Testis (tissue), 5 donors: ENCODE data around the gene SLCO1B3. TPM values are rescaled to one million over a fixed set of nuclear protein-coding genes. Genes with fewer than 3 reads are reported as not detected.
"Not testable (repeated sequence)": the region's sequence is repeated elsewhere in the genome, so short reads cannot be mapped to it uniquely, and the experiment has no call there.

Experiments
- DNase-seq: peaks from one replicate; pipeline ENCODE4 v3.0.0-alpha.2; 2019
- H3K27ac ChIP-seq, 2 donors: fragments of 200-600 bp; sonication (generic); one replicate each; pipeline ENCODE4 v1.5.1; 2019
- H3K27me3 ChIP-seq: fragments of 200-600 bp; sonication (generic); one replicate; pipeline ENCODE4 v1.5.1; 2019
- H3K36me3 ChIP-seq: fragments of 200-600 bp; sonication (generic); one replicate; pipeline ENCODE4 v1.5.1; 2017; ENCODE audit warnings: low read depth; ENCODE audit errors: missing control alignments
- H3K4me1 ChIP-seq: fragments of 200-600 bp; sonication (generic); one replicate; pipeline ENCODE4 v1.5.1; 2019
- H3K4me3 ChIP-seq, 2 donors: fragments of 200-600 bp; sonication (generic); one replicate each; pipeline ENCODE4 v1.5.1; 2017 to 2019
- H3K9me3 ChIP-seq: fragments of 200-600 bp; sonication (generic); one replicate; pipeline ENCODE4 v1.5.1; 2017
- POLR2A ChIP-seq: fragments of 450-650 bp; IDR thresholded peaks from one replicate; pipeline ENCODE4 v1.6.1; 2017; ENCODE audit warnings: antibody characterized with exemption, mild to moderate bottlenecking, moderate library complexity
- WGBS, 2 donors: methylation state at CpG; one replicate each; pipeline ENCODE4 v1.1.5; 2018; 5-methylcytosine and 5-hydroxymethylcytosine counted together
- intact Hi-C: fragments of 100-400 bp; cut with DNase I; formaldehyde crosslinking; loops from one replicate; pipeline ENCODE4 v1.15.1; 2023; ENCODE audit warnings: low total_unique reads
- long read RNA-seq, 2 donors: transcript quantifications; one replicate each; lab custom pipeline, GENCODE V29; 2026
- polyA plus RNA-seq: library from polyadenylated mRNA; stranded (reverse); fragments of 350-450 nt; fragmentation: Illumina TruSeq; extraction: RNeasy Lipid Tissue Mini Kit (QIAGEN cat#74804); gene quantifications from one replicate; pipeline ENCODE4 v1.2.3, GENCODE V29; 2014; ENCODE audit warnings: low read depth, low replicate concordance; ENCODE audit not compliant: insufficient read depth
- total RNA-seq, 2 donors: library from RNA; depleted of rRNA; stranded (reverse); fragments of >200 nt; gene quantifications; one replicate each; pipeline ENCODE4 v1.2.3, GENCODE V29; 2016
- TF ChIP-seq, protein P1 (sequence below), 3 experiments: fragments of 450-650 bp in 2 of 3; fragments of 200-600 bp in 1 of 3; sonication (generic) in 1 of 3; IDR thresholded peaks; one replicate each; pipeline ENCODE4 v1.5.1; 2016 to 2019; ENCODE audit warnings: antibody characterized with exemption in 3 of 3, mild to moderate bottlenecking in 2 of 3, moderate library complexity in 1 of 3

SLCO1B3 gene, protein sequence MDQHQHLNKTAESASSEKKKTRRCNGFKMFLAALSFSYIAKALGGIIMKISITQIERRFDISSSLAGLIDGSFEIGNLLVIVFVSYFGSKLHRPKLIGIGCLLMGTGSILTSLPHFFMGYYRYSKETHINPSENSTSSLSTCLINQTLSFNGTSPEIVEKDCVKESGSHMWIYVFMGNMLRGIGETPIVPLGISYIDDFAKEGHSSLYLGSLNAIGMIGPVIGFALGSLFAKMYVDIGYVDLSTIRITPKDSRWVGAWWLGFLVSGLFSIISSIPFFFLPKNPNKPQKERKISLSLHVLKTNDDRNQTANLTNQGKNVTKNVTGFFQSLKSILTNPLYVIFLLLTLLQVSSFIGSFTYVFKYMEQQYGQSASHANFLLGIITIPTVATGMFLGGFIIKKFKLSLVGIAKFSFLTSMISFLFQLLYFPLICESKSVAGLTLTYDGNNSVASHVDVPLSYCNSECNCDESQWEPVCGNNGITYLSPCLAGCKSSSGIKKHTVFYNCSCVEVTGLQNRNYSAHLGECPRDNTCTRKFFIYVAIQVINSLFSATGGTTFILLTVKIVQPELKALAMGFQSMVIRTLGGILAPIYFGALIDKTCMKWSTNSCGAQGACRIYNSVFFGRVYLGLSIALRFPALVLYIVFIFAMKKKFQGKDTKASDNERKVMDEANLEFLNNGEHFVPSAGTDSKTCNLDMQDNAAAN
- total RNA-seq (1 to 10 TPM; 1.7 to 3.9 TPM), polyA plus RNA-seq (1.3 TPM)
- long read RNA-seq, donor 1: 0 reads
- long read RNA-seq, donor 2: 0 reads

DNA sequence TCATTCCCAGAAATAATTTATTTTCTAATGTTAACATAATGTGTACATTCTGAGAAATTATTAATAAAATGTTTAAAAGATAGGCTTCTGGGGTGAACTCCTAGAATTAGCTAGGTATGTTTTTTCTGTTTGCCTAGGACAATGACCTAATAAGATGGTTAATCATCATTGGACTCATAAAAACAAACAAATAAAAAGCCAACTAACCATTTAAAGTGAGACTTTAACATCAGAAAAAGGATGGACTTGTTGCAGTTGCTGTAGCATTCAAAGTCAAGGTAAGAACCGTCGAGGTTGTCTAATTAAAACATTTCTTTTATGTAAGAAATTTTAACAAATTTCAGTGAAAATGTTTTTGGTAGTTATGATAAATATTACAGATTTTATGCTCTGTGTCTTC lies at the start of gene SLCO1B3:
Gene SLCO1B3, plus strand, starts transcription at position 219 of the 400 bp plus-strand sequence. CDS start 5,034 bp downstream, outside the sequence.
- 81 to 88% methylated on average over 2 of the region's 2 CpGs for WGBS, 2 donors
- intact Hi-C loops: no loop called here
- Histone ChIP-seq H3K36me3 (no peaks in the 10 kb centered on the region), H3K9me3 (no peaks in the 10 kb centered on the region), H3K27ac (no peak within 1 kb of the TSS), H3K4me3 (no peak within 1 kb of the TSS), H3K27me3 (no peaks in the 10 kb centered on the region), H3K4me1 (no peaks in the 10 kb centered on the region)
- DNase-seq: no peak
- no peak for TF ChIP-seq POLR2A
- TF ChIP-seq, protein P1, sequence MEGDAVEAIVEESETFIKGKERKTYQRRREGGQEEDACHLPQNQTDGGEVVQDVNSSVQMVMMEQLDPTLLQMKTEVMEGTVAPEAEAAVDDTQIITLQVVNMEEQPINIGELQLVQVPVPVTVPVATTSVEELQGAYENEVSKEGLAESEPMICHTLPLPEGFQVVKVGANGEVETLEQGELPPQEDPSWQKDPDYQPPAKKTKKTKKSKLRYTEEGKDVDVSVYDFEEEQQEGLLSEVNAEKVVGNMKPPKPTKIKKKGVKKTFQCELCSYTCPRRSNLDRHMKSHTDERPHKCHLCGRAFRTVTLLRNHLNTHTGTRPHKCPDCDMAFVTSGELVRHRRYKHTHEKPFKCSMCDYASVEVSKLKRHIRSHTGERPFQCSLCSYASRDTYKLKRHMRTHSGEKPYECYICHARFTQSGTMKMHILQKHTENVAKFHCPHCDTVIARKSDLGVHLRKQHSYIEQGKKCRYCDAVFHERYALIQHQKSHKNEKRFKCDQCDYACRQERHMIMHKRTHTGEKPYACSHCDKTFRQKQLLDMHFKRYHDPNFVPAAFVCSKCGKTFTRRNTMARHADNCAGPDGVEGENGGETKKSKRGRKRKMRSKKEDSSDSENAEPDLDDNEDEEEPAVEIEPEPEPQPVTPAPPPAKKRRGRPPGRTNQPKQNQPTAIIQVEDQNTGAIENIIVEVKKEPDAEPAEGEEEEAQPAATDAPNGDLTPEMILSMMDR (IDR thresholded peaks at IDR 0.05): no peak

DNA sequence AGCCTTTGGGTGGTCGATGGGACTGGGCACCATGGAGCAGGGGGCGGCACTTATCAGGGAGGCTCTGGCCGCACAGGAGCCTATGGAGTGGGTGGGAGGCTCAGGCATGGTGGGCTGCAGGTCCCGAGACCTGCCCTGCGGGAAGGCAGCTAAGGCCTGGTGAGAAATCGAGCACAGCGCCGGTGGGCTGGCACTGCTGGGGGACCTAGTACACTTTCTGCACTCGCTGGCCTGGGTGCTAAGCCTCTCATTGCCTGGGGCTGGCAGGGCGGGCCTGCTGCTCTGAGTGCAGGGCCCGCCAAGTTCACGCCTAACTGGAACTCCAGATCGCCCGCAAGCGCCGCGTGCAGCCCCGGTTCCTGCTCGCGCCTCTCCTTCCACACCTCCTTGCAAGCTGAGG lies 33.1 kb upstream of the SLCO1B3 start:
- no peak overlapping the region for H3K4me3 ChIP-seq
- intact Hi-C loops: no loop called here
- no peaks in the 10 kb centered on the region for H3K4me1 ChIP-seq
- no peak for DNase-seq
- no peak for TF ChIP-seq POLR2A
- TF ChIP-seq, protein P1 (IDR thresholded peaks at IDR 0.05): no peak
- H3K27ac ChIP-seq: no peak overlapping the region
- 73 to 80% methylated on average over 1 to 18 of the region's 20 CpGs for WGBS, 2 donors
- no peaks in the 10 kb centered on the region for H3K9me3 ChIP-seq
- no peaks in the 10 kb centered on the region for H3K36me3 ChIP-seq
- H3K27me3 ChIP-seq: no peaks in the 10 kb centered on the region

DNA sequence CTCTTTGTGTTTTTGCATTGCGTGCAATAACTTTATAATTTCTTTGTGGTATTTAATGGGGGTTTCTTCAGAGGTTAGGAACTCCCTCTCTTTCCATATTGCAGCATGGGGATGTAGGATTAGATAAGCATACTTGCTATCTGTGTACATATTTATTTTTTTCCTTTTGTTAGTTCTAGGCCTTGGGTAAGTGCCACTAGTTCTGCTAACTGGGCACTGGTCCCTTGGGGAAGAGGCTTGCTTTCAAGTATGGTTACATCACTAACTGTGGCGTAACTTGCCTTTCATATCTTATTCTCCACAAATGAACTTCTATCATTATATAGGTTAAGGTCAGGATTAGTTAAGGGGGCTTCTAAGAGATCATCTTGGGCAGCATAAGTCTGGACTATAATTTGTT lies 31.5 kb upstream of the SLCO1B3 start:
- H3K9me3 ChIP-seq: no peaks in the 10 kb centered on the region
- no peaks in the 10 kb centered on the region for H3K4me1 ChIP-seq
- DNase-seq: no peak
- TF ChIP-seq POLR2A: no peak
- TF ChIP-seq, protein P1 (IDR thresholded peaks at IDR 0.05): no peak
- no peaks in the 10 kb centered on the region for H3K27me3 ChIP-seq
- intact Hi-C loops: no loop called here
- H3K27ac ChIP-seq: no peak overlapping the region
- no peak overlapping the region for H3K4me3 ChIP-seq
- no peaks in the 10 kb centered on the region for H3K36me3 ChIP-seq
- 87 to 93% methylated on average over 2 of the region's 2 CpGs for WGBS, 2 donors

DNA sequence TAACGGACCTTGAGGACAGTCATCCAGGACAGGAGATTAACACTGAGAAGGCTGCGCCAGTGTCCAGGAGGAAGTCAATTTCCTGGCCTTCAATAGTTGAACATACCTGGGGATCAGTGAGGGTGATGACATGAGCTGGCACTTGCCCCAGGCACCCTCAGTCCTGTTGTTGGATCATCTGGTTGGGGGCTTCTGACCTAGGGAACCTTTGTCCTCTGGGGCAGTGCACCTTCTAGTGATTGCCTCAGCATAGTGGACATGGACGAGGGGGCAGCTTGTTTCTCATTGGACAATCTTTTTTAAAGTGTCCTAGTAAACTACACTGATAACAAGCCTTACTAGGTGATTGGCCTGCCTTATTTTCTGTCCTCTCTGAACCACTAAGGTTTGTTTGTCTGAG lies 30.5 kb upstream of the SLCO1B3 start:
- DNase-seq, H3K27me3 ChIP-seq, H3K4me3 ChIP-seq, H3K9me3 ChIP-seq, H3K4me1 ChIP-seq, H3K36me3 ChIP-seq, intact Hi-C loops, H3K27ac ChIP-seq: not testable (repeated sequence)
- 61 to 90% methylated on average over 2 to 3 of the region's 3 CpGs for WGBS, 2 donors

DNA sequence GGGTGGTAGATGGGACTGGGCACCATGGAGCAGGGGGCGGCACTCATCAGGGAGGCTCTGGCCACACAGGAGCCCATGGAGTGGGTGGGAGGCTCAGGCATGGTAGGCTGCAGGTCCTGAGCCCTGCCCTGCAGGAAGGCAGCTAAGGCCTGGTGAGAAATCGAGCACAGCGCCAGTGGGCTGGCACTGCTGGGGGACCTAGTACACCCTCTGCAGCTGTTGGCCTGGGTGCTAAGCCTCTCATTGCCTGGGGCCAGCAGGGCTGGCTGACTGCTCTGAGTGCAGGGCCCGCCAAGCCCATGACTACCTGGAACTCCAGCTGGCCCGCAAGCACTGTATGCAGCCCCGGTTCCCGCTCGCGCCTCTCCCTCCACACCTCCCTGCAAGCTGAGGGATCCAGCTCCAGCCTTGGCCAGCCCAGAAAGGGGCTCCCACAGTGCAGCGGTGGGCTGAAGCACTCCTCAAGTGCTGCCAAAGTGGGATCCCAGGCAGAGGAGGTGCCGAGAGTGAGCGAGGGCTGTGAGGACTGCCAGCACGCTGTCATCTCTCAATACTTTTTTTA lies 26.6 kb upstream of the SLCO1B3 start:
- 87 to 90% methylated on average over 4 to 9 of the region's 13 CpGs for WGBS, 2 donors
- H3K4me3 ChIP-seq, H3K27me3 ChIP-seq, DNase-seq, H3K27ac ChIP-seq, H3K4me1 ChIP-seq, H3K9me3 ChIP-seq, H3K36me3 ChIP-seq, intact Hi-C loops: not testable (repeated sequence)
